Measurements from ENCODE around the gene GNG12.

Gene GNG12

DNA sequence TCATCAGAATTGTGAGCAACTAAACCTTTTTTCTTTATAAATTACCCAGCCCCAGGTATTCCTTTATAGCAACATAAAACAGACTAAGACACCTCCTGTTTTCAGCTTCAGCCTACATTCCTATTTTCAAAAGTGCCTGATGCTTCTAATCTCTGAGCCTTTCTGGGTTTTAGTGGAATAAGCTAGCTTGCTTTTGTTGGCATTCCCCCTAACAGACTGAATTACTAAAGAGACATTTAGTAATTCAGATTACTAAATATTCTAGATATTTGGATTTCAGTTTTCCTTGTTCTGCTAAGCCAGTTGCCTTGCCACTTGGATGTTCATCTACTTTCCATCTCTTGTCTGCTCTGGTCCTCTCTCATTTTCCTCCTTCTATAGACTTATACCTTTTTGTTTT lies 10.5 kb upstream of the GNG12 start:
- no peaks in the 10 kb centered on the region for H3K36me3 ChIP-seq (ENCODE audit: control insufficient read depth in 1 of 2, insufficient read depth in 2 of 2, low read length in 2 of 2)
- no peak overlapping the region for H3K4me3 ChIP-seq (ENCODE audit: low read depth in 1 of 2, low read length in 2 of 2)
- H3K4me1 ChIP-seq (ENCODE audit: control insufficient read depth in 1 of 2, insufficient read depth in 2 of 2, low read length in 2 of 2) = peaks cover 0 to 8% of the 10 kb centered on the region in 2 donors
- no peaks in the 10 kb centered on the region for H3K9me3 ChIP-seq (ENCODE audit: control insufficient read depth in 1 of 2, low read length in 2 of 2)
- H3K9ac ChIP-seq (ENCODE audit: low read depth in 1 of 2, low read length in 2 of 2) = no peak overlapping the region
- no peaks in the 10 kb centered on the region for H3K27me3 ChIP-seq (ENCODE audit: control insufficient read depth in 1 of 2, insufficient read depth in 2 of 2, low read length in 2 of 2)
- H3K27ac ChIP-seq (ENCODE audit: low read depth, low read length) = no peak overlapping the region

GRCh38 chr1:67843331-67843730 lies 10.1 kb upstream of the GNG12 start:
- H3K27ac ChIP-seq (ENCODE audit: low read depth, low read length) = no peak overlapping the region
- no peak overlapping the region for H3K9ac ChIP-seq (ENCODE audit: low read depth in 1 of 2, low read length in 2 of 2)
- H3K27me3 ChIP-seq (ENCODE audit: control insufficient read depth in 1 of 2, insufficient read depth in 2 of 2, low read length in 2 of 2) = no peaks in the 10 kb centered on the region
- no peaks in the 10 kb centered on the region for H3K9me3 ChIP-seq (ENCODE audit: control insufficient read depth in 1 of 2, low read length in 2 of 2)
- H3K36me3 ChIP-seq (ENCODE audit: control insufficient read depth in 1 of 2, insufficient read depth in 2 of 2, low read length in 2 of 2) = no peaks in the 10 kb centered on the region
- H3K4me1 ChIP-seq (ENCODE audit: control insufficient read depth in 1 of 2, insufficient read depth in 2 of 2, low read length in 2 of 2) = peaks cover 2 to 13% of the 10 kb centered on the region in 2 donors
- no peak overlapping the region for H3K4me3 ChIP-seq (ENCODE audit: low read depth in 1 of 2, low read length in 2 of 2)

GRCh38 chr1:67840449-67840848 lies 7.2 kb upstream of the GNG12 start:
- Histone ChIP-seq H3K27ac (ENCODE audit: low read depth, low read length) (no peak overlapping the region), H3K36me3 (ENCODE audit: control insufficient read depth in 1 of 2, insufficient read depth in 2 of 2, low read length in 2 of 2) (no peaks in the 10 kb centered on the region), H3K9me3 (ENCODE audit: control insufficient read depth in 1 of 2, low read length in 2 of 2) (no peaks in the 10 kb centered on the region), H3K27me3 (ENCODE audit: control insufficient read depth in 1 of 2, insufficient read depth in 2 of 2, low read length in 2 of 2) (no peaks in the 10 kb centered on the region), H3K9ac (ENCODE audit: low read depth in 1 of 2, low read length in 2 of 2) (no peak overlapping the region), H3K4me1 (ENCODE audit: control insufficient read depth in 1 of 2, insufficient read depth in 2 of 2, low read length in 2 of 2) (peaks cover 5 to 27% of the 10 kb centered on the region in 2 donors), H3K4me3 (ENCODE audit: low read depth in 1 of 2, low read length in 2 of 2) (no peak overlapping the region)

GRCh38 chr1:67839826-67840225 lies 6.6 kb upstream of the GNG12 start:
- no peaks in the 10 kb centered on the region for H3K36me3 ChIP-seq (ENCODE audit: control insufficient read depth in 1 of 2, insufficient read depth in 2 of 2, low read length in 2 of 2)

GRCh38 chr1:67838180-67838910 lies 5.1 kb upstream of the GNG12 start:
- Histone ChIP-seq H3K9ac (ENCODE audit: low read depth in 1 of 2, low read length in 2 of 2) (no peak overlapping the region), H3K4me3 (ENCODE audit: low read depth in 1 of 2, low read length in 2 of 2) (no peak overlapping the region), H3K27ac (ENCODE audit: low read depth, low read length) (no peak overlapping the region), H3K4me1 (ENCODE audit: control insufficient read depth in 1 of 2, insufficient read depth in 2 of 2, low read length in 2 of 2) (peaks cover 17 to 45% of the 10 kb centered on the region in 2 donors), H3K36me3 (ENCODE audit: control insufficient read depth in 1 of 2, insufficient read depth in 2 of 2, low read length in 2 of 2) (no peaks in the 10 kb centered on the region), H3K27me3 (ENCODE audit: control insufficient read depth in 1 of 2, insufficient read depth in 2 of 2, low read length in 2 of 2) (peaks cover 0 to 7% of the 10 kb centered on the region in 2 donors), H3K9me3 (ENCODE audit: control insufficient read depth in 1 of 2, low read length in 2 of 2) (no peaks in the 10 kb centered on the region)

More at GRCh38 chr1:67839826-67840225, 6.6 kb upstream of the GNG12 start:
- H3K9me3 ChIP-seq (ENCODE audit: control insufficient read depth in 1 of 2, low read length in 2 of 2) = no peaks in the 10 kb centered on the region
- no peak overlapping the region for H3K27ac ChIP-seq (ENCODE audit: low read depth, low read length)
- no peak overlapping the region for H3K9ac ChIP-seq (ENCODE audit: low read depth in 1 of 2, low read length in 2 of 2)
- H3K4me1 ChIP-seq (ENCODE audit: control insufficient read depth in 1 of 2, insufficient read depth in 2 of 2, low read length in 2 of 2) = peaks cover 5 to 33% of the 10 kb centered on the region in 2 donors
- H3K27me3 ChIP-seq (ENCODE audit: control insufficient read depth in 1 of 2, insufficient read depth in 2 of 2, low read length in 2 of 2) = no peaks in the 10 kb centered on the region
- no peak overlapping the region for H3K4me3 ChIP-seq (ENCODE audit: low read depth in 1 of 2, low read length in 2 of 2)

- Histone ChIP-seq H3K9me3 (ENCODE audit: control insufficient read depth in 1 of 2, low read length in 2 of 2) (no peaks in the 10 kb centered on the region), H3K27me3 (ENCODE audit: control insufficient read depth in 1 of 2, insufficient read depth in 2 of 2, low read length in 2 of 2) (peaks cover 0 to 7% of the 10 kb centered on the region in 2 donors), H3K27ac (ENCODE audit: low read depth, low read length) (no peak overlapping the region), H3K4me3 (ENCODE audit: low read depth in 1 of 2, low read length in 2 of 2) (no peak overlapping the region), H3K9ac (ENCODE audit: low read depth in 1 of 2, low read length in 2 of 2) (no peak overlapping the region), H3K36me3 (ENCODE audit: control insufficient read depth in 1 of 2, insufficient read depth in 2 of 2, low read length in 2 of 2) (no peaks in the 10 kb centered on the region), H3K4me1 (ENCODE audit: control insufficient read depth in 1 of 2, insufficient read depth in 2 of 2, low read length in 2 of 2) (peaks cover 17 to 45% of the 10 kb centered on the region in 2 donors)
Measured at GRCh38 chr1:67836769-67837168, 3.5 kb upstream of the GNG12 start.

DNA sequence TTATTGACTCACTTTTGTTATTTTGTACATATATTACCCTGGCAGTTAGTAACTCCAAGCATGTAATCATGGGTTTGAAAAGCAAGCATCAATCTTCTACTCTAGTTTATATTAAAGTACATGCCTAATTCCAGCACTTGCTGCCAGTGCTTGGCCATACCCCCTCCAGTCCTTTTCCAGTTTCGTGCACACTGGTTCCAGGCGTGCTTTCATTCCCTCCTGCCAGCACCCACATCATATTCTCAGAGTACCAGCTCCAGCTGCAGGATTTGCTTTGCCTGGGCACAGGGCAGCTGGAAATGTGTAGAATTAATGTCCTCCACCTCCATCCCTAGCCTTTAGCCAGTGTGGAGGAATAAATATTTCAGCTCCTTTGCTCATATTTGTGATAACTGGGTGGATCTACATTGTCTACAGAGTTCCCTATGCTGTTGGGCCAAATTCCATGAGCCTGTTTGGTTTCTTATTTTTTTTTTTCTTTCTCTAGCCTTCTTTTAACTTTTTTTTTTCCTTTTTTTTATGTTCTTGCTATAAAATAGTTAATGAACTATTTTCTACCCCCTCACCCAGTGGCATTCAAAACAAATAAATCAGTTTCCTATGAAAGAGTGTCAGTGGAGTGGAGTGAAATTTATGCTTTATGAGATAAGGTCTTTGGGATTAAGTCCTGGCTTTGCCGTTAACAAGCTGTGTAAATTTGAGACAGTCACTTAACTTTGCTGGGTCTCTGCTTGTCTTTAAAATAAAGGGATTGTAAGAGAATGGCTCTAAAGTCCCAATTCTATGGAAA lies 2.6 kb upstream of the GNG12 start:
- peaks cover 0 to 7% of the 10 kb centered on the region in 2 donors for H3K27me3 ChIP-seq (ENCODE audit: control insufficient read depth in 1 of 2, insufficient read depth in 2 of 2, low read length in 2 of 2)
- no peaks in the 10 kb centered on the region for H3K36me3 ChIP-seq (ENCODE audit: control insufficient read depth in 1 of 2, insufficient read depth in 2 of 2, low read length in 2 of 2)
- H3K4me1 ChIP-seq (ENCODE audit: control insufficient read depth in 1 of 2, insufficient read depth in 2 of 2, low read length in 2 of 2) = peaks cover 17 to 45% of the 10 kb centered on the region in 2 donors
- H3K9me3 ChIP-seq (ENCODE audit: control insufficient read depth in 1 of 2, low read length in 2 of 2) = no peaks in the 10 kb centered on the region
- H3K27ac ChIP-seq (ENCODE audit: low read depth, low read length) = no peak overlapping the region
- H3K4me3 ChIP-seq (ENCODE audit: low read depth in 1 of 2, low read length in 2 of 2) = no peak overlapping the region
- H3K9ac ChIP-seq (ENCODE audit: low read depth in 1 of 2, low read length in 2 of 2) = no peak overlapping the region

GRCh38 chr1:67834246-67834877 lies 1.1 kb upstream of the GNG12 start:
- peak overlapping the region in 1 of 2 donors; percentile 7 for H3K4me3 ChIP-seq (ENCODE audit: low read depth in 1 of 2, low read length in 2 of 2)
- H3K9me3 ChIP-seq (ENCODE audit: control insufficient read depth in 1 of 2, low read length in 2 of 2) = no peaks in the 10 kb centered on the region
- H3K27me3 ChIP-seq (ENCODE audit: control insufficient read depth in 1 of 2, insufficient read depth in 2 of 2, low read length in 2 of 2) = peaks cover 0 to 7% of the 10 kb centered on the region in 2 donors
- H3K27ac ChIP-seq (ENCODE audit: low read depth, low read length) = no peak overlapping the region
- H3K36me3 ChIP-seq (ENCODE audit: control insufficient read depth in 1 of 2, insufficient read depth in 2 of 2, low read length in 2 of 2) = no peaks in the 10 kb centered on the region
- H3K9ac ChIP-seq (ENCODE audit: low read depth in 1 of 2, low read length in 2 of 2) = peak overlapping the region in 1 of 2 donors; percentile 80
- H3K4me1 ChIP-seq (ENCODE audit: control insufficient read depth in 1 of 2, insufficient read depth in 2 of 2, low read length in 2 of 2) = peaks cover 17 to 44% of the 10 kb centered on the region in 2 donors

GRCh38 chr1:67833602-67833940 lies 304 bp upstream of the GNG12 start:
- Histone ChIP-seq H3K27ac (ENCODE audit: low read depth, low read length) (peak overlapping the region; percentile 89), H3K4me1 (ENCODE audit: control insufficient read depth in 1 of 2, insufficient read depth in 2 of 2, low read length in 2 of 2) (peaks cover 17 to 39% of the 10 kb centered on the region in 2 donors), H3K9me3 (ENCODE audit: control insufficient read depth in 1 of 2, low read length in 2 of 2) (no peaks in the 10 kb centered on the region), H3K27me3 (ENCODE audit: control insufficient read depth in 1 of 2, insufficient read depth in 2 of 2, low read length in 2 of 2) (peaks cover 0 to 7% of the 10 kb centered on the region in 2 donors), H3K4me3 (ENCODE audit: low read depth in 1 of 2, low read length in 2 of 2) (peak overlapping the region; percentile 84 to 93), H3K9ac (ENCODE audit: low read depth in 1 of 2, low read length in 2 of 2) (peak overlapping the region; percentile 54 to 80), H3K36me3 (ENCODE audit: control insufficient read depth in 1 of 2, insufficient read depth in 2 of 2, low read length in 2 of 2) (no peaks in the 10 kb centered on the region)

All from duodenal mucosa (tissue), 2 donors.